ACC112 (cell line): ENCODE measurements around the gene TMEM178A.
A peak's percentile ranks its signal among the peaks of the same experiment; 100 is the strongest.
"Not testable (repeated sequence)": the region's sequence is repeated elsewhere in the genome, so short reads cannot be mapped to it uniquely, and the experiment has no call there.

Experiments
- H2AFZ ChIP-seq: fragments of 200-600 bp; sonication (generic); one replicate; pipeline ENCODE4 v1.6.0; 2017; ENCODE audit warnings: antibody characterized with exemption, low read length; ENCODE audit not compliant: unreplicated experiment
- H3K27ac ChIP-seq: fragments of 200-600 bp; sonication (generic); 2 replicates; pipeline ENCODE4 v1.5.1; 2014; ENCODE audit warnings: low read depth, mild to moderate bottlenecking, antibody characterized with exemption, low read length, moderate library complexity
- H3K27me3 ChIP-seq: fragments of 200-600 bp; sonication (generic); 2 replicates; pipeline ENCODE4 v1.6.1; 2014; ENCODE audit warnings: mild to moderate bottlenecking, antibody characterized with exemption, low read length, moderate library complexity, mixed read lengths; ENCODE audit not compliant: insufficient read depth
- H3K36me3 ChIP-seq: fragments of 200-600 bp; sonication (generic); 2 replicates; pipeline ENCODE4 v1.6.1; 2016; ENCODE audit warnings: mild to moderate bottlenecking, antibody characterized with exemption, low read length, moderate library complexity, mixed read lengths; ENCODE audit not compliant: insufficient read depth
- H3K4me1 ChIP-seq: fragments of 200-600 bp; sonication (generic); one replicate; pipeline ENCODE4 v1.6.1; 2016; ENCODE audit warnings: low read length, mixed read lengths; ENCODE audit not compliant: insufficient read depth, unreplicated experiment, control insufficient read depth
- H3K4me3 ChIP-seq: fragments of 200-600 bp; sonication (generic); 2 replicates; pipeline ENCODE4 v1.5.1; 2014; ENCODE audit warnings: mild to moderate bottlenecking, low read depth, low read length
- H3K79me2 ChIP-seq: fragments of 200-600 bp; sonication (generic); one replicate; pipeline ENCODE4 v1.6.0; 2016; ENCODE audit warnings: low read length; ENCODE audit not compliant: control insufficient read depth, unreplicated experiment, insufficient read depth

Gene TMEM178A

GRCh38 chr2:39728085-39728484 is 62.4 kb downstream of the TMEM178A start:
- not testable (repeated sequence) for H3K27me3 ChIP-seq, H3K36me3 ChIP-seq, H3K27ac ChIP-seq

GRCh38 chr2:39728941-39729351 is 63.2 kb downstream of the TMEM178A start:
- Histone ChIP-seq H3K4me1 (no peaks in the 10 kb centered on the region), H3K36me3 (peaks cover 7% of the 10 kb centered on the region; the same call in 1 of the 2 replicates), H3K27ac (no peak overlapping the region), H3K27me3 (no peaks in the 10 kb centered on the region), H3K79me2 (no peaks in the 10 kb centered on the region), H3K4me3 (no peak overlapping the region), H2AFZ (no peak overlapping the region)

More at GRCh38 chr2:39728085-39728484, 62.4 kb downstream of the TMEM178A start:
- not testable (repeated sequence) for H3K79me2 ChIP-seq, H2AFZ ChIP-seq, H3K4me1 ChIP-seq, H3K4me3 ChIP-seq

GRCh38 chr2:39730276-39730675 is 64.6 kb downstream of the TMEM178A start:
- Histone ChIP-seq H3K79me2 (peaks cover 8% of the 10 kb centered on the region), H3K4me1 (no peaks in the 10 kb centered on the region), H3K27me3 (no peaks in the 10 kb centered on the region), H3K27ac (no peak overlapping the region), H2AFZ (no peak overlapping the region), H3K4me3 (no peak overlapping the region), H3K36me3 (peaks cover 21% of the 10 kb centered on the region; the same call in 1 of the 2 replicates)

GRCh38 chr2:39730685-39731302 is 65.1 kb downstream of the TMEM178A start:
- H3K27ac ChIP-seq: no peak overlapping the region
- H3K36me3 ChIP-seq: peaks cover 25% of the 10 kb centered on the region
- H3K4me3 ChIP-seq: no peak overlapping the region

GRCh38 chr2:39731546-39731945 is 65.8 kb downstream of the TMEM178A start:
- Histone ChIP-seq H3K4me3 (no peak overlapping the region), H3K36me3 (peaks cover 31% of the 10 kb centered on the region), H3K27me3 (no peaks in the 10 kb centered on the region), H3K79me2 (peaks cover 17% of the 10 kb centered on the region), H3K4me1 (peaks cover 11% of the 10 kb centered on the region), H2AFZ (no peak overlapping the region), H3K27ac (no peak overlapping the region)

More at GRCh38 chr2:39730685-39731302, 65.1 kb downstream of the TMEM178A start:
- H2AFZ ChIP-seq: no peak overlapping the region
- H3K4me1 ChIP-seq: peaks cover 4% of the 10 kb centered on the region
- no peaks in the 10 kb centered on the region for H3K27me3 ChIP-seq
- H3K79me2 ChIP-seq: peaks cover 13% of the 10 kb centered on the region

- H3K4me3 ChIP-seq: no peak overlapping the region
- H3K27me3 ChIP-seq: no peaks in the 10 kb centered on the region
- peaks cover 17% of the 10 kb centered on the region for H3K79me2 ChIP-seq
- H3K27ac ChIP-seq: no peak overlapping the region
- H2AFZ ChIP-seq: no peak overlapping the region
- H3K4me1 ChIP-seq: peaks cover 20% of the 10 kb centered on the region
- H3K36me3 ChIP-seq: peaks cover 35% of the 10 kb centered on the region
Measured at GRCh38 chr2:39732482-39732881, 66.8 kb downstream of the TMEM178A start.

GRCh38 chr2:39733070-39733674 is 67.5 kb downstream of the TMEM178A start:
- Histone ChIP-seq H3K4me3 (no peak overlapping the region), H3K4me1 (peaks cover 27% of the 10 kb centered on the region)

GRCh38 chr2:39734445-39734844 is 68.7 kb downstream of the TMEM178A start:
- peaks cover 27% of the 10 kb centered on the region for H3K4me1 ChIP-seq
- H3K4me3 ChIP-seq: no peak overlapping the region
- H3K27me3 ChIP-seq: no peaks in the 10 kb centered on the region
- no peak overlapping the region for H3K27ac ChIP-seq
- H3K79me2 ChIP-seq: peaks cover 17% of the 10 kb centered on the region
- peaks cover 38% of the 10 kb centered on the region for H3K36me3 ChIP-seq
- no peak overlapping the region for H2AFZ ChIP-seq

More at GRCh38 chr2:39733070-39733674, 67.5 kb downstream of the TMEM178A start:
- H3K27me3 ChIP-seq: no peaks in the 10 kb centered on the region
- H2AFZ ChIP-seq: no peak overlapping the region
- H3K36me3 ChIP-seq: peaks cover 36% of the 10 kb centered on the region
- no peak overlapping the region for H3K27ac ChIP-seq
- H3K79me2 ChIP-seq: peaks cover 17% of the 10 kb centered on the region

- Histone ChIP-seq H3K27me3 (no peaks in the 10 kb centered on the region), H3K36me3 (peaks cover 45% of the 10 kb centered on the region), H3K27ac (no peak overlapping the region), H3K4me3 (no peak overlapping the region), H2AFZ (no peak overlapping the region), H3K79me2 (peaks cover 17% of the 10 kb centered on the region), H3K4me1 (peaks cover 27% of the 10 kb centered on the region)
Measured at GRCh38 chr2:39735648-39736047, 69.9 kb downstream of the TMEM178A start.

GRCh38 chr2:39736640-39737039 is 70.9 kb downstream of the TMEM178A start:
- H2AFZ ChIP-seq: no peak overlapping the region
- no peaks in the 10 kb centered on the region for H3K27me3 ChIP-seq
- peaks cover 27% of the 10 kb centered on the region for H3K4me1 ChIP-seq
- H3K36me3 ChIP-seq: peaks cover 48% of the 10 kb centered on the region
- peak overlapping the region; percentile 37; the same call in 1 of the 2 replicates for H3K27ac ChIP-seq
- no peak overlapping the region for H3K4me3 ChIP-seq
- peaks cover 17% of the 10 kb centered on the region for H3K79me2 ChIP-seq

GRCh38 chr2:39737661-39738060 is 71.9 kb downstream of the TMEM178A start:
- Histone ChIP-seq H3K36me3 (peaks cover 48% of the 10 kb centered on the region), H3K79me2 (peaks cover 17% of the 10 kb centered on the region), H3K4me1 (peaks cover 27% of the 10 kb centered on the region), H3K27me3 (no peaks in the 10 kb centered on the region), H2AFZ (no peak overlapping the region), H3K27ac (peak overlapping the region; percentile 26; the same call in 1 of the 2 replicates), H3K4me3 (peak overlapping the region; percentile 48; the same call in 1 of the 2 replicates)
